GM13977 (cell line): ENCODE results near the gene MRPL10.

Experiments
- DNase-seq: peaks from one replicate; pipeline ENCODE4 v3.0.0; 2012; ENCODE audit warnings: low spot score
- CTCF ChIP-seq: IDR thresholded peaks from 2 replicates; pipeline ENCODE4 v1.5.1; 2012; ENCODE audit warnings: mild to moderate bottlenecking, control low read depth; ENCODE audit not compliant: insufficient read depth; ENCODE audit errors: extremely low read depth, missing control alignments
- in situ Hi-C: fragments of 300-500 bp; cut with MboI; formaldehyde crosslinking; loops from one replicate; pipeline ENCODE4 v1.12.0; 2022; ENCODE audit warnings: low sequenced_read_pairs, low pct_unique_long_range_greater_than_20kb, mixed read lengths, inconsistent platforms; ENCODE audit not compliant: unreplicated experiment

The MRPL10 gene

DNA sequence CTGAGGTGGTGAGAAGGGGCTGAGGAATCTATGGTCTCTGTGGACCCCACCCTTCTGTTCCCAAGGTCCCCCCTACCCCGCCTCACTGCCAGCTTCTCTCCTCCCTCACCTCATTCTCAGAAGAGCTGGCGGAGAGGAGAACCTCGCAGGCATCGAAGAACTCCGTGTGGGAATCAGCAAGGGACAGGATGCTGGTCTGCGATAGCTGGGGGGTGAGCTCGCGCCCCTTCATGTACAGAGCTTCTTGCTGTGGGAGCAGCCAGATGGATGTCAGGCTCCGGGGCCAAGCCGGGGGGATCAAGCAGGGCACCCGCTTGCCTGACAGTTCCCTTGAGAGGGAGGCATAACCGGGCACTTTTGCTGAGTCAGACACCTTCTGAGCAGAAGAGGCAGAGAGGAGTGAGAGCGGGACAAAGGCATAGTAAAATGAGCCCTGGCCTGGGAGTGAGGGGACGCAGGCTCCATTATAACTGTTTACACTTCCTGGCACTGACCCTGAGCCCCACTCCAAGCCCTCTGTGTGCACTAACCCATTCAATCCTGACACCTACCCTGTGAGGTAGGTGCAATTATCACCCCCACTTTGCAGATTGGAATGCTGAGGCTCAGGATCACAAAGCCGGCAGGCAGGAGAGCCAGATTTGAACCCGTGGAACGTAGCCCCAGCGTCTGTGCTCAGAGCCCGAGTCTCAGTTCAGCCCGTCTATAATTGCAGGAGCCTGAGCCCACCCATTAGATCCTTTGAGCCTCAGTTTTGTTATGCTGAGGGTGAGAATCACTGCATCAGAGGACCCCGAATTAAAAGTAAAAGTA, 16.0 kb downstream of the MRPL10 start:
- in situ Hi-C loops, result no loop called here

GRCh38 chr17:47813512-47814031, 17.8 kb downstream of the MRPL10 start:
- no peak for DNase-seq
- in situ Hi-C loops, result no loop called here
- TF ChIP-seq CTCF, result no peak

More for the DNA sequence above, 16.0 kb downstream of the MRPL10 start:
- no peak for DNase-seq
- TF ChIP-seq CTCF, result no peak

- in situ Hi-C loops, result no loop called here
- no peak for DNase-seq
- no peak for TF ChIP-seq CTCF
Measured at GRCh38 chr17:47813077-47813476, 18.3 kb downstream of the MRPL10 start.

DNA sequence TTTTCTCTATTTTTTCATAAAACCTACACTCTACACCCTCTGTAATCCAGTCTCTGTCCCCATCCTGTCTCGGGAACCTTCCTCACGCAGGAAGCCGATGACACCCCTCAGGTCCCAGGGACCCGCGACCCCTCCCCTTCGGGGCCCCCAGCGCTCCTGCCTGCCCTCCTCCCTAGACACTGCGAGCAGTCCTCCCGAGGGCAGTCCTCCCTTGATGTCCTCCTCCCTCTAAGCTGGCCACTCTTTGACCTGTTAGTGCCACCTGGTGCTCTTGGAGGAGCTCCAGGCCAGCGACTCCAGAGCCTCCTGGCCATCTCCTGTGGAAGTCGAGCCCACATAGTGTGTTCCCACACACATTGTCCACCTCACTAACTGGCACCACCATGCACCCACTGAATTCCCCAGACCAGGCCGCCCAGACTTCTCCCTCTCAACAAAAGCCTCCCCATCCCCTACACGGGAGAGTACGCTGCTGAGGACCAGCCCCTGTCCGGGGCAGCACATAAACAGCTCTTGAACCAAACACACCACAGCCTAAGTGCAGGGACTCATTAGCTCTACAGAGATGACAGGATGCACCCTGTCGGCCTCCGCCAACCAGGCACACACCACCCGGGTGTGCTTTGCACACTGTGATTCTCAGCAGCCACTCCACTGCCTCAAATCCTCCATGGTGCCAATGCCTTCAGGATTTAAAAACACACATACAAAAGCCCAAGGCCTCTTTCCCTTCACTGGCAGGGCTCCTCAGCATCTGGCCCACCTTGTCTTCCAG, 19.0 kb downstream of the MRPL10 start:
- in situ Hi-C loops, result no loop called here
- TF ChIP-seq CTCF, result no peak
- DNase-seq, result no peak

- no peak for TF ChIP-seq CTCF
- in situ Hi-C loops, result no loop called here
- DNase-seq, result no peak
Measured at GRCh38 chr17:47811709-47812108, 19.6 kb downstream of the MRPL10 start.

DNA sequence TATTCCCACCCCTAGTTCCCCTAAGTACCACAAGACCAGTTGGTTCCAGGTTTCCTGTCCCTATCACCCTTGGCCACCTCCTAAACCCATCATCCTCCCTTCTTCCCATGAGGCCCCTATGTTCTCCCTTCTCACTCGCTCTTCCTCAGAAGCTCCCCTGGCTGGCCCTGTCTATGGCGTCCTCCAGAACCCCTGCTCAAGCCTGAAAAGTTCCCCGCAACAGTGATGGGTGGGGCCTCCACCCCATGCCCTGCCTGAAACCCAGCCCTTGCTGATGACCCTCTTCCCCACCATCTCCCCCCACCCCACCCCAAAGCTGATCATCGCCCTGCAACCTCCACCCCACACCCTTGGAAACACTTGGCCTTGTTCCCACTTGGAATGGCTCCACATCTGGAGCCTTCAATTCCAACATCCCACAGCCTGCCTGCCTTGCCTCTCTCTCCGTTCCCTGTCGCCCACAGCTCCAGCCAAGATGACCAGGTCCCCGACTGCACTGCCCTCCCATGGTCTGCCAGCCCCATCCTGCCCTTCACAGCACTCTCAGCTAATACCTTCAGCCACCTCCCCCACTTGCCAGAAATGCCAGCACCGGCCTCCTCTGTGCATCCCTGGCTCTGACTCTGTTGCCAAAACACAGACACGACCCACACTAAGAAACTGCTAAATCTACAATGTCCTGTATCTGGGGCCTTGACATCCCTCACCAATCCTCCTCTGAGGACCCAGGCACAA, 20.3 kb downstream of the MRPL10 start:
- DNase-seq, result no peak
- TF ChIP-seq CTCF, result no peak
- in situ Hi-C loops, result no loop called here
